WTC11 (cell line): ENCODE measurements around the gene TLCD1. TPM values are rescaled to one million over a fixed set of nuclear protein-coding genes. Genes with fewer than 3 reads are reported as not detected.
A peak's percentile ranks its signal among the peaks of the same experiment; 100 is the strongest.

Experiments
- ATAC-seq: fragments of 200-7000 bp; cut with Tn5 transposase; 2 replicates; pipeline ENCODE4 v1.10.0; 2021; ENCODE audit warnings: mild to moderate bottlenecking, moderate library complexity
- CTCF ChIA-PET: fragments of 300-600 bp; sonication (Branson Sonifier 250); formaldehyde crosslinking; loops from one replicate; lab custom pipeline; 2021; ENCODE audit warnings: antibody characterized with exemption; lab: Charles Lee
- POLR2A ChIA-PET: fragments of 350-600 bp; sonication (Branson Sonifier 250); formaldehyde crosslinking; loops from one replicate; lab custom pipeline; 2021; ENCODE audit warnings: antibody characterized with exemption; lab: Charles Lee
- DNase-seq: peaks from one replicate; pipeline ENCODE4 v3.0.0; 2021; ENCODE audit warnings: low spot score
- H3K27ac Mint-ChIP-seq: 2 replicates; pipeline ENCODE4 v1.8.0; 2021; ENCODE audit warnings: mixed read lengths
- H3K27me3 Mint-ChIP-seq: 2 replicates; pipeline ENCODE4 v1.8.0; 2021; ENCODE audit warnings: low read depth, mild to moderate bottlenecking, moderate library complexity, mixed read lengths
- H3K36me3 Mint-ChIP-seq: 2 replicates; pipeline ENCODE4 v1.8.0; 2021; ENCODE audit warnings: mixed read lengths
- H3K4me1 Mint-ChIP-seq: 2 replicates; pipeline ENCODE4 v1.8.0; 2022; ENCODE audit warnings: mixed read lengths
- H3K4me3 Mint-ChIP-seq: 2 replicates; pipeline ENCODE4 v1.8.0; 2021; ENCODE audit warnings: mild to moderate bottlenecking, moderate library complexity, mixed read lengths
- H3K9me3 Mint-ChIP-seq: 2 replicates; pipeline ENCODE4 v1.8.0; 2021; ENCODE audit warnings: mixed read lengths
- EMX1 ChIP-seq: fragments of 250-450 bp; sonication (Bioruptor Pico); IDR thresholded peaks from 2 replicates; pipeline ENCODE4 v1.8.0; 2021; ENCODE audit warnings: mild to moderate bottlenecking
- ESRRA ChIP-seq: sonication (generic); formaldehyde crosslinking; IDR thresholded peaks from 2 replicates; pipeline ENCODE4 v1.8.1; 2022; ENCODE audit warnings: mild to moderate bottlenecking, missing genetic modification reagents, borderline replicate concordance
- IRF2 ChIP-seq: sonication (generic); formaldehyde crosslinking; IDR thresholded peaks from 2 replicates; pipeline ENCODE4 v1.8.0; 2022; ENCODE audit warnings: low read depth, missing genetic modification reagents, borderline replicate concordance
- OVOL2 ChIP-seq: fragments of 250-450 bp; sonication (Bioruptor Pico); IDR thresholded peaks from 2 replicates; pipeline ENCODE4 v1.9.0; 2021; ENCODE audit warnings: mild to moderate bottlenecking, borderline replicate concordance
- PRRX2 ChIP-seq: fragments of 250-450 bp; sonication (Bioruptor Pico); IDR thresholded peaks from 2 replicates; pipeline ENCODE4 v1.8.0; 2021; ENCODE audit warnings: mild to moderate bottlenecking
- RELA ChIP-seq: sonication (generic); formaldehyde crosslinking; IDR thresholded peaks from 2 replicates; pipeline ENCODE4 v1.8.1; 2022; ENCODE audit warnings: missing genetic modification reagents, mild to moderate bottlenecking, borderline replicate concordance
- SMAD3 ChIP-seq: sonication (generic); formaldehyde crosslinking; IDR thresholded peaks from 2 replicates; pipeline ENCODE4 v1.8.0; 2022; ENCODE audit warnings: missing genetic modification reagents, mild to moderate bottlenecking, borderline replicate concordance
- SMAD4 ChIP-seq: sonication (generic); formaldehyde crosslinking; IDR thresholded peaks from 2 replicates; pipeline ENCODE4 v1.8.0; 2022; ENCODE audit warnings: mild to moderate bottlenecking, missing genetic modification reagents
- SP1 ChIP-seq: sonication (generic); formaldehyde crosslinking; conservative IDR thresholded peaks from 2 replicates; pipeline ENCODE4 v1.8.1; 2022; ENCODE audit warnings: missing genetic modification reagents
- TCF7 ChIP-seq: sonication (generic); formaldehyde crosslinking; IDR thresholded peaks from 2 replicates; pipeline ENCODE4 v1.8.0; 2022; ENCODE audit warnings: mild to moderate bottlenecking, low read depth, missing genetic modification reagents, moderate library complexity
- TEAD4 ChIP-seq: sonication (generic); formaldehyde crosslinking; IDR thresholded peaks from 2 replicates; pipeline ENCODE4 v1.8.0; 2022; ENCODE audit warnings: mild to moderate bottlenecking, missing genetic modification reagents
- ZNF219 ChIP-seq: sonication (generic); formaldehyde crosslinking; IDR thresholded peaks from 2 replicates; pipeline ENCODE4 v1.8.0; 2023; ENCODE audit warnings: missing genetic modification reagents, mild to moderate bottlenecking, borderline replicate concordance
- ZNF232 ChIP-seq: sonication (generic); formaldehyde crosslinking; IDR thresholded peaks from 2 replicates; pipeline ENCODE4 v1.8.0; 2022; ENCODE audit warnings: mild to moderate bottlenecking, missing genetic modification reagents
- ZNF317 ChIP-seq: sonication (generic); formaldehyde crosslinking; IDR thresholded peaks from 2 replicates; pipeline ENCODE4 v1.8.1; 2023; ENCODE audit warnings: low read depth, mild to moderate bottlenecking, moderate library complexity, missing genetic modification reagents, borderline replicate concordance
- ZNF416 ChIP-seq: fragments of 250-450 bp; sonication (Bioruptor Pico); IDR thresholded peaks from 2 replicates; pipeline ENCODE4 v1.9.0; 2021; ENCODE audit warnings: mild to moderate bottlenecking, inconsistent platforms
- ZNF423 ChIP-seq: fragments of 250-450 bp; sonication (Bioruptor Pico); IDR thresholded peaks from 2 replicates; pipeline ENCODE4 v2.1.2; 2022; ENCODE audit warnings: mild to moderate bottlenecking, moderate library complexity
- ZNF671 ChIP-seq: fragments of 250-450 bp; sonication (Bioruptor Pico); IDR thresholded peaks from 2 replicates; pipeline ENCODE4 v1.8.0; 2021; ENCODE audit warnings: mild to moderate bottlenecking
- total RNA-seq: library from RNA; stranded (reverse); gene quantifications from 3 replicates; pipeline ENCODE4 v1.2.3, GENCODE V29; 2021
- TF ChIP-seq, protein P1 (sequence below): fragments of 250-450 bp; sonication (Bioruptor Pico); IDR thresholded peaks from 2 replicates; pipeline ENCODE4 v1.9.0; 2021; ENCODE audit warnings: mild to moderate bottlenecking
- TF ChIP-seq, protein P2 (sequence below): fragments of 250-450 bp; sonication (Bioruptor Pico); IDR thresholded peaks from 2 replicates; pipeline ENCODE4 v1.9.0; 2021; ENCODE audit warnings: mild to moderate bottlenecking
- TF ChIP-seq, protein P3 (sequence below): sonication (generic); formaldehyde crosslinking; IDR thresholded peaks from 2 replicates; pipeline ENCODE4 v1.8.1; 2023; ENCODE audit warnings: mild to moderate bottlenecking, missing genetic modification reagents
- TF ChIP-seq, protein P4 (sequence below): sonication (generic); formaldehyde crosslinking; IDR thresholded peaks from 2 replicates; pipeline ENCODE4 v1.8.0; 2023; ENCODE audit warnings: missing genetic modification reagents, mild to moderate bottlenecking, borderline replicate concordance
- TF ChIP-seq, protein P5 (sequence below): sonication (generic); formaldehyde crosslinking; IDR thresholded peaks from 2 replicates; pipeline ENCODE4 v1.8.0; 2022; ENCODE audit warnings: mild to moderate bottlenecking, missing genetic modification reagents

The TLCD1 gene
- total RNA-seq, 1 experiment from 2014 or later = 36.0 TPM

DNA sequence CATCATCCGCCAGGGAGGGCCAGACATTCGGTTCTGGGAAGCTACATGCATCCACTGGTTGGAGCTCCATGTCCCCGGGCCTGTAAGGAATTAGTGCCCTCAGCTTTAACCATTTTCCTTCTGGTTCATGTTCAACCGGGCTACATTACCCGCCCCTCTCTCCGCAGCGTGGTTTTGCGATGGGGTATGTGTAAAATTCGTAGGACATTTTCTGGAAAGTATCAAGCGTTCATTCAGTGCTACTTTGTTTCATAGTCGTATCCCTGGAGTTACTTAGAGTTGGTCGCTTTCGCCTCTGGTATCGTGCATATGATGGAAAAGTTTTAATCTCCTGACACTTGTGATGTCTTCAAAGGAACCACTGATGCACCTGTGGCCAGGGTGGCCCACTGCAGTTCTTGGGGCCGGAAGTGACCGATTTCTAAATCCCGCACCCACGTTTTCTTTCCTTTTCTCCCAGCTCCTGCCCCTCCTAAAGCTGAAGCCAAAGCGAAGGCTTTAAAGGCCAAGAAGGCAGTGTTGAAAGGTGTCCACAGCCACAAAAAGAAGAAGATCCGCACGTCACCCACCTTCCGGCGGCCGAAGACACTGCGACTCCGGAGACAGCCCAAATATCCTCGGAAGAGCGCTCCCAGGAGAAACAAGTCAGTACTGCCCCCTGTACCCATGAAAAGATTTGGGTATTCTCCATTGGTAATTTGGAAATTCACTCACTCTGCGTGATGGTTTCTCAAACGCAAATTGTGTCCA lies 5.6 kb downstream of the TLCD1 start:
- no peaks in the 10 kb centered on the region for H3K9me3 Mint-ChIP-seq
- DNase-seq (no peak), ATAC-seq (no peak)
- H3K27ac Mint-ChIP-seq = peak overlapping the region; percentile 100
- H3K36me3 Mint-ChIP-seq = peaks cover 52% of the 10 kb centered on the region
- ChIA-PET CTCF (interaction anchor here (1.0 to 2.1 kb wide), 17 partner anchors 8 to 396 kb away, joined by 3 to 24 read pairs (median 5); partner anchors contain the start of genes BLTP2, FLOT2, NEK8 and PHF12), POLR2A (interaction anchor here (0.6 to 2.5 kb wide), 8 partner anchors 7 to 230 kb away, joined by 3 to 56 read pairs (median 11); partner anchors contain the start of genes NEK8, PHF12 and PROCA1)
- peaks cover 65% of the 10 kb centered on the region for H3K4me1 Mint-ChIP-seq
- TF ChIP-seq IRF2 (CRISPR knock-in tag) = no peak
- 0 out of 2 replicates have a peak, but pooled peaks have one; percentile 27 for TF ChIP-seq EMX1 (CRISPR knock-in tag)
- TF ChIP-seq TCF7 = 0 out of 2 replicates have a peak, but pooled peaks have one; percentile 6
- no peak for TF ChIP-seq TEAD4
- TF ChIP-seq ZNF219 (CRISPR knock-in tag) = no peak
- TF ChIP-seq OVOL2 (CRISPR knock-in tag) = no peak
- TF ChIP-seq SMAD3 = peak; percentile 8; the same call in 1 of the 2 replicates
- TF ChIP-seq RELA (CRISPR knock-in tag) = no peak
- TF ChIP-seq, protein P1, sequence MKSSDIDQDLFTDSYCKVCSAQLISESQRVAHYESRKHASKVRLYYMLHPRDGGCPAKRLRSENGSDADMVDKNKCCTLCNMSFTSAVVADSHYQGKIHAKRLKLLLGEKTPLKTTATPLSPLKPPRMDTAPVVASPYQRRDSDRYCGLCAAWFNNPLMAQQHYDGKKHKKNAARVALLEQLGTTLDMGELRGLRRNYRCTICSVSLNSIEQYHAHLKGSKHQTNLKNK (CRISPR knock-in tag) = peak; percentile 47; the same call in 1 of the 2 replicates
- TF ChIP-seq ZNF232 (CRISPR knock-in tag) = no peak; the same call in 1 of the 2 replicates
- TF ChIP-seq ZNF317 (CRISPR knock-in tag) = no peak
- TF ChIP-seq, protein P2, sequence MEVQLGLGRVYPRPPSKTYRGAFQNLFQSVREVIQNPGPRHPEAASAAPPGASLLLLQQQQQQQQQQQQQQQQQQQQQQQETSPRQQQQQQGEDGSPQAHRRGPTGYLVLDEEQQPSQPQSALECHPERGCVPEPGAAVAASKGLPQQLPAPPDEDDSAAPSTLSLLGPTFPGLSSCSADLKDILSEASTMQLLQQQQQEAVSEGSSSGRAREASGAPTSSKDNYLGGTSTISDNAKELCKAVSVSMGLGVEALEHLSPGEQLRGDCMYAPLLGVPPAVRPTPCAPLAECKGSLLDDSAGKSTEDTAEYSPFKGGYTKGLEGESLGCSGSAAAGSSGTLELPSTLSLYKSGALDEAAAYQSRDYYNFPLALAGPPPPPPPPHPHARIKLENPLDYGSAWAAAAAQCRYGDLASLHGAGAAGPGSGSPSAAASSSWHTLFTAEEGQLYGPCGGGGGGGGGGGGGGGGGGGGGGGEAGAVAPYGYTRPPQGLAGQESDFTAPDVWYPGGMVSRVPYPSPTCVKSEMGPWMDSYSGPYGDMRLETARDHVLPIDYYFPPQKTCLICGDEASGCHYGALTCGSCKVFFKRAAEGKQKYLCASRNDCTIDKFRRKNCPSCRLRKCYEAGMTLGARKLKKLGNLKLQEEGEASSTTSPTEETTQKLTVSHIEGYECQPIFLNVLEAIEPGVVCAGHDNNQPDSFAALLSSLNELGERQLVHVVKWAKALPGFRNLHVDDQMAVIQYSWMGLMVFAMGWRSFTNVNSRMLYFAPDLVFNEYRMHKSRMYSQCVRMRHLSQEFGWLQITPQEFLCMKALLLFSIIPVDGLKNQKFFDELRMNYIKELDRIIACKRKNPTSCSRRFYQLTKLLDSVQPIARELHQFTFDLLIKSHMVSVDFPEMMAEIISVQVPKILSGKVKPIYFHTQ (CRISPR knock-in tag) = no peak
- TF ChIP-seq, protein P3, sequence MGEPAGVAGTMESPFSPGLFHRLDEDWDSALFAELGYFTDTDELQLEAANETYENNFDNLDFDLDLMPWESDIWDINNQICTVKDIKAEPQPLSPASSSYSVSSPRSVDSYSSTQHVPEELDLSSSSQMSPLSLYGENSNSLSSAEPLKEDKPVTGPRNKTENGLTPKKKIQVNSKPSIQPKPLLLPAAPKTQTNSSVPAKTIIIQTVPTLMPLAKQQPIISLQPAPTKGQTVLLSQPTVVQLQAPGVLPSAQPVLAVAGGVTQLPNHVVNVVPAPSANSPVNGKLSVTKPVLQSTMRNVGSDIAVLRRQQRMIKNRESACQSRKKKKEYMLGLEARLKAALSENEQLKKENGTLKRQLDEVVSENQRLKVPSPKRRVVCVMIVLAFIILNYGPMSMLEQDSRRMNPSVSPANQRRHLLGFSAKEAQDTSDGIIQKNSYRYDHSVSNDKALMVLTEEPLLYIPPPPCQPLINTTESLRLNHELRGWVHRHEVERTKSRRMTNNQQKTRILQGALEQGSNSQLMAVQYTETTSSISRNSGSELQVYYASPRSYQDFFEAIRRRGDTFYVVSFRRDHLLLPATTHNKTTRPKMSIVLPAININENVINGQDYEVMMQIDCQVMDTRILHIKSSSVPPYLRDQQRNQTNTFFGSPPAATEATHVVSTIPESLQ (CRISPR knock-in tag) = no peak
- TF ChIP-seq ESRRA (CRISPR knock-in tag) = no peak
- 0 out of 2 replicates have a peak, but pooled peaks have one; percentile 10 for TF ChIP-seq ZNF416 (CRISPR knock-in tag)
- TF ChIP-seq PRRX2 (CRISPR knock-in tag) = 0 out of 2 replicates have a peak, but pooled peaks have one; percentile 34
- TF ChIP-seq ZNF671 (CRISPR knock-in tag) = 0 out of 2 replicates have a peak, but pooled peaks have one; percentile 20
- TF ChIP-seq ZNF423 = no peak
- H3K27me3 Mint-ChIP-seq = no peaks in the 10 kb centered on the region
- peak overlapping the region; percentile 100 for H3K4me3 Mint-ChIP-seq

DNA sequence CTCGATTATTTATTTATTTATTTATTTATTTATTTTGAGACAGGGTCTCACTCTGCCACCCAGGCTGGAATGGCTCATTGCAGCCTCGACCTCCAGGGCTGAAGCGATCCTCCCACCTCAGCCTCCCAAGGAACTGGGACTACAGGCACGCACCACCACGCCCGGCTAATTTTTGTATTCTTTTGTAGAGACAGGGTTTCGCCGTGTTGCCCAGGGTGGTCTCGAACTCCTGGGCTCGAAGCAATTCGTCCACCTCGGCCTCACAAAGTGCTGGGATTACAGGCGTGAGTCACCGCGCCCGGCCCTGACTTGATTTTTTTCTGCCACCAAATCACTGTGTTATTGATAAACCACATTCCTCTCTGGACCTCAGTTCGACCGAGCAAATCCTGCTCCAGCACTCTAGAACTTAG lies 7.0 kb downstream of the TLCD1 start:
- H3K27ac Mint-ChIP-seq = peak overlapping the region; percentile 100
- ATAC-seq = no peak
- DNase-seq = no peak
- peak overlapping the region; percentile 100 for H3K4me3 Mint-ChIP-seq
- ChIA-PET POLR2A (interaction anchor here (0.7 to 2.5 kb wide), 13 partner anchors 8 to 232 kb away, joined by 3 to 56 read pairs (median 5); partner anchors contain the start of genes FLOT2, NEK8, PHF12 and PROCA1), CTCF (interaction anchor here (0.6 to 2.1 kb wide), 23 partner anchors 8 to 900 kb away, joined by 3 to 24 read pairs (median 5); partner anchors contain the start of genes BLTP2, FLOT2, NEK8 and PHF12)
- H3K4me1 Mint-ChIP-seq = peaks cover 55% of the 10 kb centered on the region
- no peaks in the 10 kb centered on the region for H3K9me3 Mint-ChIP-seq
- H3K36me3 Mint-ChIP-seq = peaks cover 60% of the 10 kb centered on the region
- H3K27me3 Mint-ChIP-seq = no peaks in the 10 kb centered on the region
- TF ChIP-seq OVOL2 (CRISPR knock-in tag) (no peak), SMAD4 (CRISPR knock-in tag) (no peak), SP1 (no peak)
- TF ChIP-seq, protein P1 (CRISPR knock-in tag) = no peak
- TF ChIP-seq, protein P4, sequence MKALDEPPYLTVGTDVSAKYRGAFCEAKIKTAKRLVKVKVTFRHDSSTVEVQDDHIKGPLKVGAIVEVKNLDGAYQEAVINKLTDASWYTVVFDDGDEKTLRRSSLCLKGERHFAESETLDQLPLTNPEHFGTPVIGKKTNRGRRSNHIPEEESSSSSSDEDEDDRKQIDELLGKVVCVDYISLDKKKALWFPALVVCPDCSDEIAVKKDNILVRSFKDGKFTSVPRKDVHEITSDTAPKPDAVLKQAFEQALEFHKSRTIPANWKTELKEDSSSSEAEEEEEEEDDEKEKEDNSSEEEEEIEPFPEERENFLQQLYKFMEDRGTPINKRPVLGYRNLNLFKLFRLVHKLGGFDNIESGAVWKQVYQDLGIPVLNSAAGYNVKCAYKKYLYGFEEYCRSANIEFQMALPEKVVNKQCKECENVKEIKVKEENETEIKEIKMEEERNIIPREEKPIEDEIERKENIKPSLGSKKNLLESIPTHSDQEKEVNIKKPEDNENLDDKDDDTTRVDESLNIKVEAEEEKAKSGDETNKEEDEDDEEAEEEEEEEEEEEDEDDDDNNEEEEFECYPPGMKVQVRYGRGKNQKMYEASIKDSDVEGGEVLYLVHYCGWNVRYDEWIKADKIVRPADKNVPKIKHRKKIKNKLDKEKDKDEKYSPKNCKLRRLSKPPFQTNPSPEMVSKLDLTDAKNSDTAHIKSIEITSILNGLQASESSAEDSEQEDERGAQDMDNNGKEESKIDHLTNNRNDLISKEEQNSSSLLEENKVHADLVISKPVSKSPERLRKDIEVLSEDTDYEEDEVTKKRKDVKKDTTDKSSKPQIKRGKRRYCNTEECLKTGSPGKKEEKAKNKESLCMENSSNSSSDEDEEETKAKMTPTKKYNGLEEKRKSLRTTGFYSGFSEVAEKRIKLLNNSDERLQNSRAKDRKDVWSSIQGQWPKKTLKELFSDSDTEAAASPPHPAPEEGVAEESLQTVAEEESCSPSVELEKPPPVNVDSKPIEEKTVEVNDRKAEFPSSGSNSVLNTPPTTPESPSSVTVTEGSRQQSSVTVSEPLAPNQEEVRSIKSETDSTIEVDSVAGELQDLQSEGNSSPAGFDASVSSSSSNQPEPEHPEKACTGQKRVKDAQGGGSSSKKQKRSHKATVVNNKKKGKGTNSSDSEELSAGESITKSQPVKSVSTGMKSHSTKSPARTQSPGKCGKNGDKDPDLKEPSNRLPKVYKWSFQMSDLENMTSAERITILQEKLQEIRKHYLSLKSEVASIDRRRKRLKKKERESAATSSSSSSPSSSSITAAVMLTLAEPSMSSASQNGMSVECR (CRISPR knock-in tag) = no peak
- TF ChIP-seq, protein P5, sequence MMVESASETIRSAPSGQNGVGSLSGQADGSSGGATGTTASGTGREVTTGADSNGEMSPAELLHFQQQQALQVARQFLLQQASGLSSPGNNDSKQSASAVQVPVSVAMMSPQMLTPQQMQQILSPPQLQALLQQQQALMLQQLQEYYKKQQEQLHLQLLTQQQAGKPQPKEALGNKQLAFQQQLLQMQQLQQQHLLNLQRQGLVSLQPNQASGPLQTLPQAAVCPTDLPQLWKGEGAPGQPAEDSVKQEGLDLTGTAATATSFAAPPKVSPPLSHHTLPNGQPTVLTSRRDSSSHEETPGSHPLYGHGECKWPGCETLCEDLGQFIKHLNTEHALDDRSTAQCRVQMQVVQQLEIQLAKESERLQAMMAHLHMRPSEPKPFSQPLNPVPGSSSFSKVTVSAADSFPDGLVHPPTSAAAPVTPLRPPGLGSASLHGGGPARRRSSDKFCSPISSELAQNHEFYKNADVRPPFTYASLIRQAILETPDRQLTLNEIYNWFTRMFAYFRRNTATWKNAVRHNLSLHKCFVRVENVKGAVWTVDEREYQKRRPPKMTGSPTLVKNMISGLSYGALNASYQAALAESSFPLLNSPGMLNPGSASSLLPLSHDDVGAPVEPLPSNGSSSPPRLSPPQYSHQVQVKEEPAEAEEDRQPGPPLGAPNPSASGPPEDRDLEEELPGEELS (CRISPR knock-in tag) = no peak
